Mucosa of stomach (tissue), 1 donor: ENCODE data around the gene CCDC63.

Experiments used
- H3K27me3 ChIP-seq: one replicate; pipeline ENCODE4 v1.7.0; 2013; ENCODE audit warnings: mild to moderate bottlenecking, low read length; ENCODE audit not compliant: control insufficient read depth, insufficient read depth
- H3K36me3 ChIP-seq: one replicate; pipeline ENCODE4 v1.7.0; 2013; ENCODE audit warnings: low read length; ENCODE audit not compliant: control insufficient read depth, insufficient read depth
- H3K4me1 ChIP-seq: one replicate; pipeline ENCODE4 v1.7.0; 2013; ENCODE audit warnings: mild to moderate bottlenecking, low read length; ENCODE audit not compliant: control insufficient read depth, insufficient read depth
- H3K4me3 ChIP-seq: one replicate; pipeline ENCODE4 v1.7.0; 2013; ENCODE audit warnings: low read length
- H3K9ac ChIP-seq: one replicate; pipeline ENCODE4 v1.7.0; 2013; ENCODE audit warnings: mild to moderate bottlenecking, low read length, moderate library complexity
- H3K9me3 ChIP-seq: one replicate; pipeline ENCODE4 v1.7.0; 2013; ENCODE audit warnings: mild to moderate bottlenecking, low read length, moderate library complexity; ENCODE audit not compliant: control insufficient read depth
- donor health status: Pancreatic carcinoma.

The CCDC63 gene

GRCh38 chr12:110846615-110847566 lies at the start of gene CCDC63:
Gene CCDC63 (plus strand): TSS chr12:110846987. CDS start chr12:110852955, 5,968 bp downstream.
- Histone ChIP-seq H3K9me3 (no peaks in the 10 kb centered on the region), H3K9ac (no peak within 1 kb of the TSS), H3K4me1 (no peaks in the 10 kb centered on the region), H3K27me3 (no peaks in the 10 kb centered on the region), H3K4me3 (no peak within 1 kb of the TSS), H3K36me3 (no peaks in the 10 kb centered on the region)

- H3K4me1 ChIP-seq = no peaks in the 10 kb centered on the region
- no peak overlapping the region for H3K4me3 ChIP-seq
- no peaks in the 10 kb centered on the region for H3K27me3 ChIP-seq
- H3K9ac ChIP-seq = no peak overlapping the region
- no peaks in the 10 kb centered on the region for H3K36me3 ChIP-seq
- no peaks in the 10 kb centered on the region for H3K9me3 ChIP-seq
These were observed 48.3 kb upstream of the CCDC63 start for GRCh38 chr12:110798461-110798860.

DNA sequence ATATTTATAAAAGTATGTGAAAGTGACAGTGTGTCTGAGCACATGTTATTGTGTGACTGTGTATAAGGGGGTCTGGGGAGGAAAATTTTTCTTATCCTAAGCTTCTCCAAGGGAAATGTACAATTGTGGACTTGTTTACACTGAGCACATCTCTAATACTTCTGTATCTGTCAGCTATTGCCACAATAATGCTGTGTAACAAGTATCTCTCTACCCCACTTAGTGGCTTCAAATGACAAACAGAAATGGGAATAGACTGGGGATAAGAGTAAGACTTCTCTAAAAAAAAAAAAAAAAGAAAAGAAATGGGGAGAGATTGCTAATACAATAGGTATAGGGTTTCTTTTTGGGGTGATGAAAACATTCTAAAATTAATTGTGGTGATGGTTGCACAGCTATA lies 44.3 kb upstream of the CCDC63 start:
- Histone ChIP-seq H3K9me3 (no peaks in the 10 kb centered on the region), H3K36me3 (no peaks in the 10 kb centered on the region), H3K9ac (no peak overlapping the region), H3K4me1 (no peaks in the 10 kb centered on the region), H3K4me3 (no peak overlapping the region), H3K27me3 (no peaks in the 10 kb centered on the region)

DNA sequence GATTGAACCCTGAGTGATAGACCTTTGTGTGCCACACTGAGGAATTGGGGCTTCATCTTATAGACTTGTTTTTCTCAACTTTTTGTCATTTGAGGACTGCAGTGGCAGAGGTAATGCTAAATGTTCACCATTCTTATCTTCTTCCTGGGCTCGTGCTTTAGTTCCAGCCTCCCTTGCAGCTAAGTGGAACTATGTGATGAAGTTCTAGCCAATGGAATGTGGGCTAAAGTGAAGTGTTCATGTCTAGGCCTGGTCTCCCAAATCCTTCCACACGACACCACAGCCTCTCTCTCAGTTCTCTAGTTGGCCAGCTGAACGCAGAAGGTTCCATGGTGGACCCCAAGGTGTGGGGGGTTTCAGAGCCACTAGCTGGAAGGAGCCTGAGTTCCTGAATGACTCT lies 42.4 kb upstream of the CCDC63 start:
- Histone ChIP-seq H3K9ac (no peak overlapping the region), H3K9me3 (no peaks in the 10 kb centered on the region), H3K4me1 (no peaks in the 10 kb centered on the region), H3K4me3 (no peak overlapping the region), H3K27me3 (no peaks in the 10 kb centered on the region), H3K36me3 (no peaks in the 10 kb centered on the region)

GRCh38 chr12:110807640-110808039 lies 39.1 kb upstream of the CCDC63 start:
- H3K27me3 ChIP-seq = no peaks in the 10 kb centered on the region
- H3K4me1 ChIP-seq = no peaks in the 10 kb centered on the region
- no peaks in the 10 kb centered on the region for H3K9me3 ChIP-seq
- H3K36me3 ChIP-seq = no peaks in the 10 kb centered on the region
- H3K9ac ChIP-seq = no peak overlapping the region
- H3K4me3 ChIP-seq = no peak overlapping the region

DNA sequence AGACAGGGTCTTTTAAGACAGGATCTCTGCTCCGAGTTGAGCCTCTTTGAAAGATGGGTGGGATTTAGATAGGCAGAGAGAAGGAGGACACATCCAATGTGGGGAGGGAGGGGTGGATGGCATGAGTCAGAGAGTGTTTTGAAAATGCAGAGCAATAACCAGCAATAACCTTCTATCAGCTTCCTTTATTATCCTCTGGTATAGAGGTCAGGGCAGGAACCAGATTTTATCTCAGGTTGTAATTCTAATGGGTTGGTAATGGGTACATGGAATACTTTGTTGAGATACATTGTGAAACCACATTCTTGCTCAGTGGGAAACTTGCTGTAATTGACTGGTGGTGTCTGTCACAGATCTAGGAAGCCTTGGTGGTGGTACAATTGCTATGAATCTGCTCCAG lies 37.6 kb upstream of the CCDC63 start:
- Histone ChIP-seq H3K27me3 (peaks cover 5% of the 10 kb centered on the region), H3K4me3 (no peak overlapping the region), H3K9me3 (no peaks in the 10 kb centered on the region), H3K36me3 (no peaks in the 10 kb centered on the region), H3K9ac (no peak overlapping the region), H3K4me1 (no peaks in the 10 kb centered on the region)

GRCh38 chr12:110811972-110812371 lies 34.8 kb upstream of the CCDC63 start:
- H3K9ac ChIP-seq = no peak overlapping the region
- H3K36me3 ChIP-seq = no peaks in the 10 kb centered on the region
- peaks cover 5% of the 10 kb centered on the region for H3K27me3 ChIP-seq
- H3K4me3 ChIP-seq = no peak overlapping the region
- no peaks in the 10 kb centered on the region for H3K9me3 ChIP-seq
- no peaks in the 10 kb centered on the region for H3K4me1 ChIP-seq

- Histone ChIP-seq H3K4me3 (no peak overlapping the region), H3K4me1 (peaks cover 2% of the 10 kb centered on the region), H3K9ac (no peak overlapping the region), H3K36me3 (no peaks in the 10 kb centered on the region), H3K27me3 (peaks cover 5% of the 10 kb centered on the region), H3K9me3 (no peaks in the 10 kb centered on the region)
These were observed 33.5 kb upstream of the CCDC63 start for GRCh38 chr12:110813285-110813684.

DNA sequence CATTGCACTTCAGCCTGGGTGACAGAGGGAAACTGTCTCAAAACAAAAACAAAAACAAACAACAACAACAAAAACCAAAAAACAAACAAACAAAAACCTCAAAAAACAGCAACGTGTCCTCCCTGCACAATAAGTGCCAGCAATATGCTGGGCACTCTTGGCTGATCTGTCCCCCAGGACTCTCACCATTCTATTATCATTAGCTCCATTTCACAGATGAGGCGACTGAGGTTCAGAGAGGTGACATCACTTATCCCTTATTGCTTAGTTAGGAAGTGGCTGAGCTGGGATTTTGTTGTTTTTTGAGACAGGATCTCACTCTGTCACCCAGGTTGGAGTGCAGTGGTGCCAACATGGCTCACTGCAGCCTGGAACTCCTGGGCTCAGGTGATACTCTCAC lies 33.0 kb upstream of the CCDC63 start:
- no peaks in the 10 kb centered on the region for H3K9me3 ChIP-seq
- peaks cover 5% of the 10 kb centered on the region for H3K4me1 ChIP-seq
- H3K27me3 ChIP-seq = peaks cover 5% of the 10 kb centered on the region
- H3K9ac ChIP-seq = no peak overlapping the region
- H3K36me3 ChIP-seq = no peaks in the 10 kb centered on the region
- H3K4me3 ChIP-seq = no peak overlapping the region

GRCh38 chr12:110816248-110816647 lies 30.5 kb upstream of the CCDC63 start:
- Histone ChIP-seq H3K4me1 (peaks cover 20% of the 10 kb centered on the region), H3K4me3 (no peak overlapping the region), H3K27me3 (peaks cover 5% of the 10 kb centered on the region), H3K9me3 (no peaks in the 10 kb centered on the region), H3K36me3 (no peaks in the 10 kb centered on the region), H3K9ac (no peak overlapping the region)

GRCh38 chr12:110816779-110817178 lies 30.0 kb upstream of the CCDC63 start:
- Histone ChIP-seq H3K27me3 (peaks cover 5% of the 10 kb centered on the region), H3K9ac (no peak overlapping the region), H3K36me3 (no peaks in the 10 kb centered on the region), H3K4me3 (no peak overlapping the region), H3K4me1 (peaks cover 20% of the 10 kb centered on the region), H3K9me3 (no peaks in the 10 kb centered on the region)

DNA sequence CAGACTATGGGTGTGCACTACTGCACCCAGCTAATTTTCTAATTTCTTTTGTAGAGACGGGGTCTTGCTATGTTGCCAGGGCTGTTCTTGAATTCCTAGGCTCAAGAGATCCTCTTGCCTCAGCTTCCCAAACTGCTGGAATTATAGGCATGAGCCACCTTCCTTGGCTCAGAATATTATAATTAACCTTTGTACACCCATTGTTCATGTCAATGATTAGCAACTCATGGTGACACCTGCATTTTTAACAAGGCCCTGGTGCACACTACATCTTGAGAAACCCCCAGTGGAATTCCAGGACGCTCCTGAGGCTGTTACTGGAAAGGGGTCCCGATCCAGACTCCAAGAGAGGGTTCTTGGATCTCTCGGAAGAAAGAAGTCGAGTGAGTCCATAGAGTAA lies 28.3 kb upstream of the CCDC63 start:
- Histone ChIP-seq H3K27me3 (no peaks in the 10 kb centered on the region), H3K4me1 (peaks cover 20% of the 10 kb centered on the region), H3K9ac (no peak overlapping the region), H3K9me3 (no peaks in the 10 kb centered on the region), H3K36me3 (no peaks in the 10 kb centered on the region), H3K4me3 (no peak overlapping the region)
